Stimulated activated CD4-positive, alpha-beta T cell treated with anti-CD3 and anti-CD28 coated beads, TNF-alpha, amount 100 ng/mL, for 4 hours (primary cell): ENCODE results near the gene SF3B2.
"Not testable (repeated sequence)": the region's sequence is repeated elsewhere in the genome, so short reads cannot be mapped to it uniquely, and the experiment has no call there.

Source experiments
- DNase-seq, 3 experiments: peaks; one replicate each; pipeline ENCODE4 v3.0.0-alpha.2; 2020; ENCODE audit warnings: low read depth in 3 of 3

The SF3B2 gene

DNA sequence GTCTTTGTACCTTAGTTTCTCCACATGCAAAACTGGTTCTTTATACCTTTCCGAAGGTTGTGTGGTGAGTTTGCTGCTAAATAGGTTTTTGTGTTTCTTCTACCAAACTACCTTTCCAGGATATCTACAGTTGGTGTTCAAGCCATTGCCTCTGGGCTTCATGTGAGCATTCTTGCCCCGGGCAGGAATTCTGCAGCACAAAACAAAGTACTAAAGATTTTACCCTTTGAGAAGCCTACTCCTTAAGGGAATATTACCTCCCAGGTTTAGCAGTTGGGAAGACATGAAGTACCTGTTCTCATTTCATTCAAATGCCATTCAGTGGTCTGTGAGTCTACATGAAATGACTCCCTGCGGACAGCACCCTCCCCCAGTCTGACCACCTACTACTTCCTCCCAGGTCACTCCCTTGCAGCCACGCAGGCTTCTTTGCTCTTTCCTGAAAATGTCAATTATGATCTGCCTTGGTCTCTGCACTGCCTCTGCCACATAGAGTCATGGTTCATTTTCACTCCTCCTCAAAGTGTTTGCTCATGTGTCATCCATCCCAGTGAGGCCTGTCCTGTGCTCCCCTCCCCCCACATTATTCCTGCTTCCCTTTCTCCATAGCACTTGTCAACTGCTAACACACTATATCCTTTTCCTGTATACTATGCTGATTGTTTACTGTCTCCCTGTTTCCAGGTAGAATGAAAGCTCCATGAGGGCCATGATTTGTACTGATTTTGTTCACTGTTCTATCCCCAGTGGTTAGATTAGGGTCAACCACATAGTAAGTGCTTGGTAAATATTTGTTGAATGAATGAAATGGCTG, 54.8 kb downstream of the SF3B2 start:
- no peak for DNase-seq

DNA sequence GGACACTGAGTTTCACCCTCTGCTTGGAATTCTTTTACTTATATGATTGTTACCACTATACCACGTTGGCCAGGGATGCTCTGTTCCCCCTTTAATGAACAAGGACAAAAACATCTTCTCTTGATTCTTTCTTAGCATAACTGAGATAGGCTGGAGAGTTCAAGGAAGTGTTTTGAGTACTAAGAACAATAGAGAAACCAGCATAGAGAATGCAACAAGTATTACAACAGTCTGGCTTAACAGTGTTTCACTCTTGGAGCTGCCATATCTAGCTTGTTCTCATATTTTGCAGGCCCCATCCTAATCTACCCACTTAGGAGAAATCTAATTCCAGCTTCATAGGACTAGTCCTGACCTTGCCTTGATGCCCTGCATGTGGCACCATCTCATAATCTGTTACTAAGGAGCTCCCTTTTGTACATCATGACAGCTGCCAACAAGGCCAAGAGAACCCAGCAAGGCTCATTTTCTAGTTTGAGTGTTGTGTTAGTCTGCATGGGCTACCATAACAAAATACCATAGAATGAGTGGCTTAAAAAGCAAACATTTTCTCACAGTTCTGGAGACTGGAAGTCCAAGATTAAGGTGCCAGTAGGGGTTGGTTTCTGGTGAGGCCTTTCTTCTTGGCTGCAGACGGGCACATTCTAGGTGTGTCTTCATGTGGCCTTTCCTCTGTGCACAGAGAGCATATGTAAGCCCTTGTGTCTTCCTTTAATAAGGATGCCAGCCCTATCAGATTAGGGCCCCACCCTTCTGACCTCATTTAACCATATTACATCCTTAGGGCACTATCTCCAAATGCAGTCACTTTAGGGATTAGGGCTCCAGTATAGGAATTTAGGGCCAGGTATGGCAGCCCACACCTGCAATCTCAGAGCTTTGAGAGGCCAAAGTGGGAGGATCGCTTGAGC, 55.7 kb downstream of the SF3B2 start:
- DNase-seq: no peak

DNA sequence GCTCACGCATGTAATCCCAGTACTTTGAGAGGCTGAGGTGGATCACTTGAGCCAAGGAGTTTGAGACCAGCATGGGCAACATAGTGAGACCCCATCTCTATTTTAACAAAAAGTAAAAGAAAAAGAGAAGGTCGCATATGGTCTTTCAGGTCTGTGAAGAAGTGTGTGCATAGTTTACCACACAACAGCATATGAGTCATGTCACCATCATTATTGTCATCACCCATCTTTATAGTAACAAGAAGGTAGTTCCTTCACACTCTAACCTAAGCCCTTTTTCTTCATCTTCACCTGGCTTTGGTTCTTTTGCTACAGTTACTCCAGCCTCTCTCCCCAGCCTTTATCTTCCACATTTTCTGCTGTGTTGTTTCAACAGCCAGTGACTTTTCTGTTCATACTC, 57.1 kb downstream of the SF3B2 start:
- DNase-seq: no peak

DNA sequence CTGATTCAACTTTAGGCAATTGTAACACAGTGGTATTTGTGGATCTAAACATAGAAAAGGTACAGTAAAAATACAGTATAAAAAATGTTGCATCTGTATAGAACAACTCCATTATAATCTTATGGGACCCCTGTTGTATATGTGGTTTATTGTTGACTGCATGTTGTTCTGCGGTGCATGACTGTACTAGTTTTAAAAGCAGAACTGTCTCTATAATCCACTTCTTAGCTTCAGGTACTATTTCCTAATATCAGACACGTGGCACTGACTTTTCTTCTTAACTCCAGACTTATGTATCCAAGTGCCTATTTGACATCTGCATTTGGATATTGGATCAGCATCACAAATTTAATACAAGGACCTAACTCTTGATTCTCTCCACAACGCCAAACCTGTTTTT, 59.0 kb downstream of the SF3B2 start:
- no peak for DNase-seq

DNA sequence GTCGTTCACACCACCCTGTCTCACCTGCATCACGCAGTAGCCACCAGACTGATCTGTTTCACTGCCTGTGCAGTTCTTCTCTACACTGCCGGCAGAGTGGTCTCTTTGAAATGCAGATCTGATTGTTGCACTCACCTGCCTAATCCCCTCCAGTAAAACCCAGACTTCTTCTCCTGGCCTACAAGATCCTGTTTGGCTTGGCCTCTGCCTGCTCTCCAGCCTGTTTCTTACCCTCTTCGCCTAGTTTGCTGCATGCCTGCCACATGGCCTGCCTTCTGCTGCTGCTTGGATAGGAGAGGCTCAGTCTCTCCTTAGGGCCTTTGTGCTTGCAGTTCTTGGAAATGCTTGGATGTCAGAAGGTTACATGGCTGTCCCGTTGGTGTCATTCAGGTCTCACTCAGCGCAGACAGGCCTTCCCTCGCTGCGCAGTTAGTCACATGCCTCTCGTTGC, 59.9 kb downstream of the SF3B2 start:
- no peak for DNase-seq

DNA sequence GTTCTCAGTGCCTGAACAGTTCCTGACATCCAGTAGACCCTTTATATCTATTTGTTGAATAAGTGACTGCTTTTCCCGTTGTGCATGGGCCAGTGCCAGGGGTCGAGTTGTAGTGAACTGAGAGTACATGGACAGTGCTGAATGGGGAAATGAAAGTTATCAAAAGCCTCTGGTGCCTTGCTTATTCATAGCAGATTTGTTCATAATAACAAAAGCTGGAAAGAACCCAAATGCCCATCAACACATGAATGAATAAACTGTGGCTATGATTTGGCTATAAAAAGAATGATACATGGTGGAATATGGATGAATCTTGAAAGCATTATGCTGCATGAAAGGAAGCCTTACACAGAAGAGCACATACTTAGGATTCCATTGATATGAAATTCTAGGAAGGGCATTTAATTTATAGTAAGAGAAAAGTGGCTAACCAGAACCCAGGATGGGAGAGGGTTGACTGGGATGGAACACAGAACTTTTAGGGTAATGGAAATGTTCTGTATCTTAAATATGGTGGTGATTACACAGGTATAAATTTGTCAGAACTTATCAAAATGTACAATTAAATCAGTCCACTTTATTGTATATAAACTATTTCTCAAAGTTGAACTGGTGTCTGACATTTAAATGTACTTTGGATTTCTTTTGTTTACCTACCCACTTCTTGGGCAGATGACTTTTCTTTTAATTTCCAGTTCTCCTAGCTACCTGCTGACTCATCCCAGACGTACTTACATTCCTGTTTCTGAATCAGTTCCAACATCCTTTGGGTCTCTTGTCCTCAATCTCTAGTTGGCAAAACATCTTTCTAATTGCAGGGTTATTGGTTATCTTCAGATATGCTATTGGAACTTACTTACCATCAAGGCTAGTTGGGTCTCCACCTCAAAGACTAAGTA, 60.7 kb downstream of the SF3B2 start:
- no peak for DNase-seq

DNA sequence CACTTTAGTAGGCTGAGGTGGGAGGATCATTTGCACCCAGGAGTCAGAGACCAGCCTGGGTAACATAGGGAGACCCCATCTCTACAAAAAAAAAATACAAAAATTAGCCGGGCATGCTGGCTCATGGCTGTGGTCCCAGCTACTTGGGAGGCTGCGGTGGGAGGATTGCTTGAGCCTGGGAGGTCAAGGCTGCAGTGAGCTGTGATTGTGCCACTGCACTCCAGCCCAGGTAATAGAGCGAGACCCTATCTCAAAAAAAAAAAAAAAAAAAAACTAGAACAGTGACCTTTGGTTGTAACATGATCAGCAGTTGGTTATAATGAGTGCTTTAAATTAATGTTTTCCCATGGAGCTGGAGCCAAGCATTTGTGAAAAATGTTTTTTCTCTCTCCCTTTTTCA, 62.8 kb downstream of the SF3B2 start:
- DNase-seq: not testable (repeated sequence)

DNA sequence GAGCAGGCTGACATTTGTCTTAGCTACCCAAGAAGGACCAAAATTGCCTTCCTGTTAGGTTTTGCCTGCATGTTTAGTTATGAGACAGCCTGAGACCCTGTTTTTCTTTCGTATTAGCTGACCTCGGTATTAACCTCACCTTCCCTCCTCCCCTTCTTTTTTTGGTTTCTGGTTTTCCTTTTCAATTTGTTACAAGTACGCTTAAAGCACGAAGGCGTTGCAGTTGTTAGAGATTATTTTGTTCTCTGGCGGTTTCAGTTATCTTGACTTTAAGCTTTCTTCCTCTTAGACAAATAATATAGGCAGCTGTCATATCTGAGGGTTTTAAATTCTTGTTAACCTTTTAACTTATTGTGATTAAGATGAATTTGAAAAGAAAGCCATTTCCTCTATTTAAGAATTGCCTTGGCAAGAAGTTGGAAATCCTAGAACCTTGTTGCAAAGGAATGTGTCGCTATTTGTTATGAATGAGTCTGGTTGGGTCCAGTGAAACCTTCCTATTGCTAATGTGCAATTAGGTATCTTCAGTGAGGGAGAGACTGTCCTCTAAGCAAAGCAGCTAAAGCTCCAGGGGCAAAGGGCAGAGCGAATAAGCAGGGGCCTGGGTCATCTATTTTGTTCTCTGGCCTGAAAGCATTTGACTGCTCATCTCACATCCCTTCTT, 63.6 kb downstream of the SF3B2 start:
- DNase-seq: no peak

DNA sequence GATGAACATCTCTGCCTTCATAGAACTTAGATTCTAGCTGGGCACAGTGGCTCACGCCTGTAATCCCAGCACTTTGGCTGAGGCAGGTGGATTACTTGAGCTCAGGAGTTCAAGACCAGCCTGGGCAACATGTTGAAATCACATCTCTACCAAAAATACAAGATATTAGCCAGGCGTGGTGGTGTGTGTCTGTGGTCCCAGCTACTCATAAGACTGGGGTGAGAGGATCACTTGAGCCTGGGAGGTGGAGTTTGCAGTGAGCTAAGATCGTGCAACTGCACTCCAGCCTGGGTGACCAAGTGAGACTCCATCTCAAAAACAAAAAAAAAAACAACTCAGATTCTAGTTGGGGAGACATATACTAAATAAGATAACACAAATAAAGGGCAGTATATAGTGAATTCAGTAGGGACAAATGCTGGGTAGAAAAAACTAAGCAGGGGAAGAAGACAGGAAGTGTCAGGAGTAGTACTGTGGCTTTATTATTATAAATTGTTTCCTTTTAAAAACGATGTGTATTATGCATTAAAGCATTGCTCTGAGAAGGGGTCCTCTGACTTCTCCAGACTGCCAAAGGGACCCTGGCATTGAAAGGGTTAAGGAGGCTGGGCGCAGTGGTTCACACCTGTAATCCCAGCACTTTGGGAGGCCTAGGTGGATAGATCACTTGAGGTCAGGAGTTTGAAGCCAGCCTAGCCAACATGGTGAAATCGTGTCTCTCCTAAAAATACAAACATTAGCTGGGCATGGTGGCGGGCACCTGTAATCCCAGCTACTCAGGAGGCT, 64.6 kb downstream of the SF3B2 start:
- no peak for DNase-seq

DNA sequence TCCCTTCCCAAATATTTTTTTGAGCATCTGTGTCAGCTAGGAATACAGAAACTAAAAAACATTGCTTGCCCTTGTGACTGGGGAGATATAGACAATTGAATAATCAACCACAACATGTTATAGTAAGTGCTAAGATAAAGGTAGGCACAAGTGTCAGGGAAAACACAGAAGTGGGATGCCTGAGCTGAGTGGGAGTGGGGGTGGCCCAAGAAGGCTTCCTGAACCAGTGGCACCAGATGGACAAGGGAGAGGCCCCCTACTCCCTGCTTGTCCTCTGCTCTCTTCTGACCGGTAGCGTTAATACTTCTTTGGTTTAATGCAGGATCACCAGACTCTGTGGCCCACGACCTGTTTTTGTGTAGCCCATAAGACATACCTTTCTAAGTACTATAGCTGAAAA, 66.7 kb downstream of the SF3B2 start:
- DNase-seq: no peak
